22Rv1 (cell line): ENCODE measurements around the gene RNF215.

Source experiments
- H3K27ac ChIP-seq: fragments of 450-650 bp; 2 replicates; pipeline ENCODE4 v1.5.1; 2017
- CTCF ChIP-seq: fragments of 450-650 bp; IDR thresholded peaks from 2 replicates; pipeline ENCODE4 v1.5.1; 2017; ENCODE audit warnings: mild to moderate bottlenecking
- ZFX ChIP-seq: fragments of 450-650 bp; IDR thresholded peaks from 2 replicates; pipeline ENCODE4 v1.6.1; 2017; ENCODE audit warnings: antibody characterized with exemption, borderline replicate concordance

Gene RNF215

GRCh38 chr22:30424534-30425326 is 37.5 kb upstream of the RNF215 start:
- TF ChIP-seq CTCF (no peak), ZFX (no peak)
- peak overlapping the region; percentile 98 for H3K27ac ChIP-seq

GRCh38 chr22:30423959-30424533 is 36.8 kb upstream of the RNF215 start:
- TF ChIP-seq CTCF = no peak
- TF ChIP-seq ZFX = no peak
- peak overlapping the region; percentile 98 for H3K27ac ChIP-seq

DNA sequence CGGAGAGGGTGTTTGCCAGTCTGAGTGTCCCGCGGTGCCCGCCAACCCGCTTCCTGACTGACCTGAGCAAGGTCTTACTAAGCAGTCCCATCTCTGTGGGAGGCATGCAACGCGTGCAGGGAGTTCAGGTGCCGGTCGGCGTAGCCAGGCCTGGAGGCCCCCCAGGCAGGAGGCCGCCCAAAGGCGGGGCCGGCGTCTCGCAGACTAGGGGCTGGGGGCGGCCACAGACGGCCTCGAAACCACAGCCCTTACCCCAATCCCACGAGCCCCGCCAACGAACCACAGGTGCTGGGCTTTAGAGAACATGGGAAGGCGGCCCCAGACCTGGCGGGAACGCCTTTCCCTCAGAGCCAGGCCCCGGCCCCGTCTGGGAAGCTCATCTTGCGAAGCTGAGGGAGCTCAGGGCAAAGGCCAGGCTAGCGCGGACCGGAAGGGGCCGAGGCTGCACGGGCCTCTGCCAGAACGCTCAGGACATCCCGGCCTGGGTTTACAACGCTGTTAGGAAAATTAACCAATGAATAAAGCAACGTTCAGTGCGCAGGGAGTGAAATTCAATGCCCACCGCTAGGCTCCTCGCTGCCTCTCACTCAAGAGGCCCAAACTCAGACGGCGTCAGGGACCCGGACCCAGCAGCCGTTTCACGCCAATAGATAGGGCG is 36.2 kb upstream of the RNF215 start:
- TF ChIP-seq ZFX = no peak
- no peak for TF ChIP-seq CTCF
- H3K27ac ChIP-seq = peak overlapping the region; percentile 98

DNA sequence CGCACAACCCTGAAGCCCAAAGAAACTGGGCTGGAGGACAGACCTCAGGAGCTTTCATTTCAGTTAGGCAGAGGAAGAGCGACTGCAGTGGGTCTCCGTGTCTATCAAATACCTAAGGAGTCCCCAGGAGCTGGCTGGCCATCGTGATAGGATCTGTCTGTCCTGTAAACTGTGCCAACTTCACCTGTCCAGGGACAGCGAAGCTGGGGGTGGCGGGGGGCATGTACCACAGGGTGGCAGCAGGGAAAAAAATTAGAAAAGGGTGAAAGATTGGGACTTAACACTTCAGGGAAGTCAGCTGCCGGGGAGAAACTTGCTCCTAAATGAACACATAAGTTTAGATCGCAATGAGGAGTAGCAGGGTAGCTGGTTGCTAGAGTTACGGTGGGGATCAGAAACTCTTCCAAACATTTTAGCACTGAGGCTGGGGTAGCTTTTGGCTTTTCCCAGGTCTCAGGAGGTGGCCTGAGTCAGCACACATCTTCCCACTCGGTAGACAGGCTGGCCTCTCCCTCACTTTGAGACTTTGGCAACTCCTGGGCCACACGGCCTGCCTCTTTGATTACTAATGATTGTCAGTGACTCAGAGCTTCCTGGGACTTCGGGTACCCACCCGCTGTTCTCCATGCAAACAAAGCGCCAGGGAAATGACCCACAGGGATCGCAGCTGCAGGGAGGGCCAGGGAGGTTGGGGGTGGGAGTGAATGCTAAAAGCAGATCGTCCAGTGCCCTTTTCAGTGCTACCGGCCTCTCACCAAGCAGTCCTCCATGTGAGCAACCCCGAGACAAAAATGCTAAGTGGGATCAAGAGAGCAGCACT is 35.5 kb upstream of the RNF215 start:
- H3K27ac ChIP-seq = peak overlapping the region; percentile 98

DNA sequence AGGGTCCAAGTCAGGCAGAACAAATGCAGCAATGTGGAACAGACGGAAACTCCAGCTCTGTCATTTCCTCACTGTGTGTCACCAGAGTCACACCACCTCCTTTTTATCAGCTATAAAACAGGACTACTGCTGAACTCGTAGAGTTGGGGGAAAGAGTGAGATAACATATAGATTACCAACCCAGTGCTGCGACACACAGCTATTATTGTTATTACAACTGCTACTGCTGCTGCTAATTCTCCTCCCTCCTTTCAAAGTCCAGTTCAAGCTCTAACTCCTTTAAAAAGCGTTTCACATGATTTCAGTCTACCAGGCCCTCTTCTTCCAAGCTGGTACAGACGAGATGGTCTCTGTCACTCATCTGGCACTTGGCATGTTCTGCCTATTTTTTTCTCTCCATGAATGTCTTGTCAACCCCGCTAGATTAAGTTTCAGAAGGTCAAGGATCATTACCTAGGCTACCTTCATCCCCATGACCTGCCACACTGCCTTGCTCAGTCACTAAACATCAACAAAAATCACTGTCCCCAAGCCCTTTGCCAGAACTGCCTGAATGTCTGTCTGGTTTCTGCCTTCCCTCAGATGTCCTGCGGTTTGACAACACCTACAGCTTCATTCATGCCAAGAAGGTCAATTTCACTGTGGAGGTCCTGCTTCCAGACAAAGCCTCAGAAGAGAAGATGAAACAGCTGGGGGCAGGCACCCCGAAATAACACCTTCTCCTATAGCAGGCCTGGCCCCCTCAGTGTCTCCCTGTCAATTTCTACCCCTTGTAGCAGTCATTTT is 34.7 kb upstream of the RNF215 start:
- H3K27ac ChIP-seq = peak overlapping the region; percentile 98

More for the DNA sequence above, 35.5 kb upstream of the RNF215 start:
- TF ChIP-seq CTCF (no peak), ZFX (no peak)

More for the DNA sequence above, 34.7 kb upstream of the RNF215 start:
- TF ChIP-seq ZFX (no peak), CTCF (no peak)
